PFSK-1 (cell line): ENCODE data around the gene FZD1.

Source experiments
- POLR2AphosphoS5 ChIP-seq: IDR thresholded peaks from 2 replicates; pipeline ENCODE4 v1.6.1; 2012; ENCODE audit warnings: low read depth, mild to moderate bottlenecking, control low read depth, low read length, moderate library complexity
- TAF1 ChIP-seq: IDR thresholded peaks from 2 replicates; pipeline ENCODE4 v1.6.1; 2012; ENCODE audit warnings: low read length, control low read depth, borderline replicate concordance; ENCODE audit not compliant: insufficient read depth
- TF ChIP-seq, protein P1 (sequence below), 2 experiments: IDR thresholded peaks; 2 replicates each; pipeline versions ENCODE4 v1.6.1 to v1.8.0; 2011 to 2012; ENCODE audit warnings: low read depth in 2 of 2, low read length in 2 of 2, control low read depth in 1 of 2, inconsistent platforms in 1 of 2, mild to moderate bottlenecking in 1 of 2, moderate library complexity in 1 of 2; ENCODE audit not compliant: insufficient read depth in 1 of 2

DNA sequence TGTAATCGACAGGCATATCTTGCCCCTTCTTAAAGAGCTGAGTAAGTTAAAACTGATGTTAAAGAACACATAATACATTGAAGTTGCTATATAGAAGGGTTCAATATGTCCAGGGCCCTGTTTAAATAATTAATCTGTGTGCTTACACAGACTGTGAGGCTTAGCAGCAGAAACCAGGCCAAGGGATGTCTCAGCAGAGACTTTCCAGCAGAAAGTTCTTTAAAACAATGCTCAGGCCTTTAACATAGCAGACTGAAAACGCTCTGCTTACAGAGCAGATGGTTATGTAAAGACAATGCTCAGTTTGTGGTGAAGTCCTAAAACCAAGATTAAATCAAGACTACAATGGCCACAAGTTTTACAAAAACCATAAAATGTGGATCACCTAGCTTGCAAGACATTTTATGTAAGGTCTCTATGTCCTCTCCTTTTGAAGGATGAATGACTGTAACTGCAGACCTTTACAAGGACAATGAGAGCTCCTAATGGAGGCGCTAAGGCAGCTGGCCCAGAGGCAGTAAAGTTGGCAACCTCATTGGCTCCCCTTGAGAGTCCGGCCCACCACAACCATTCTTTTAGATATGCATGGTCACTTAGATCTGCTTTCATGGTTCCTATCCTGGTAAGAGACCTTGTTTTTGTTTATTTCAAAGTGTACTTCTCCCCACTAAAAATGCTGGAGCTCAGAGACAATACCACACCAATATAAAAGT lies 56.3 kb downstream of the FZD1 start:
- TF ChIP-seq, protein P1, sequence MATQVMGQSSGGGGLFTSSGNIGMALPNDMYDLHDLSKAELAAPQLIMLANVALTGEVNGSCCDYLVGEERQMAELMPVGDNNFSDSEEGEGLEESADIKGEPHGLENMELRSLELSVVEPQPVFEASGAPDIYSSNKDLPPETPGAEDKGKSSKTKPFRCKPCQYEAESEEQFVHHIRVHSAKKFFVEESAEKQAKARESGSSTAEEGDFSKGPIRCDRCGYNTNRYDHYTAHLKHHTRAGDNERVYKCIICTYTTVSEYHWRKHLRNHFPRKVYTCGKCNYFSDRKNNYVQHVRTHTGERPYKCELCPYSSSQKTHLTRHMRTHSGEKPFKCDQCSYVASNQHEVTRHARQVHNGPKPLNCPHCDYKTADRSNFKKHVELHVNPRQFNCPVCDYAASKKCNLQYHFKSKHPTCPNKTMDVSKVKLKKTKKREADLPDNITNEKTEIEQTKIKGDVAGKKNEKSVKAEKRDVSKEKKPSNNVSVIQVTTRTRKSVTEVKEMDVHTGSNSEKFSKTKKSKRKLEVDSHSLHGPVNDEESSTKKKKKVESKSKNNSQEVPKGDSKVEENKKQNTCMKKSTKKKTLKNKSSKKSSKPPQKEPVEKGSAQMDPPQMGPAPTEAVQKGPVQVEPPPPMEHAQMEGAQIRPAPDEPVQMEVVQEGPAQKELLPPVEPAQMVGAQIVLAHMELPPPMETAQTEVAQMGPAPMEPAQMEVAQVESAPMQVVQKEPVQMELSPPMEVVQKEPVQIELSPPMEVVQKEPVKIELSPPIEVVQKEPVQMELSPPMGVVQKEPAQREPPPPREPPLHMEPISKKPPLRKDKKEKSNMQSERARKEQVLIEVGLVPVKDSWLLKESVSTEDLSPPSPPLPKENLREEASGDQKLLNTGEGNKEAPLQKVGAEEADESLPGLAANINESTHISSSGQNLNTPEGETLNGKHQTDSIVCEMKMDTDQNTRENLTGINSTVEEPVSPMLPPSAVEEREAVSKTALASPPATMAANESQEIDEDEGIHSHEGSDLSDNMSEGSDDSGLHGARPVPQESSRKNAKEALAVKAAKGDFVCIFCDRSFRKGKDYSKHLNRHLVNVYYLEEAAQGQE (IDR thresholded peaks at IDR 0.05; ENCODE audit: insufficient read depth in 1 of 2, low read depth in 2 of 2, low read length in 2 of 2): no peak
- TF ChIP-seq TAF1 (no peak), POLR2AphosphoS5 (no peak)
